Measurements from ENCODE around the gene PRDM7. TPM values are rescaled to one million over a fixed set of nuclear protein-coding genes. Genes with fewer than 3 reads are reported as not detected.

Gene PRDM7
- total and polyA plus RNA-seq, 3 donors from 2014 or later, result 1.8 to 10.2 (median 4.2) TPM

DNA sequence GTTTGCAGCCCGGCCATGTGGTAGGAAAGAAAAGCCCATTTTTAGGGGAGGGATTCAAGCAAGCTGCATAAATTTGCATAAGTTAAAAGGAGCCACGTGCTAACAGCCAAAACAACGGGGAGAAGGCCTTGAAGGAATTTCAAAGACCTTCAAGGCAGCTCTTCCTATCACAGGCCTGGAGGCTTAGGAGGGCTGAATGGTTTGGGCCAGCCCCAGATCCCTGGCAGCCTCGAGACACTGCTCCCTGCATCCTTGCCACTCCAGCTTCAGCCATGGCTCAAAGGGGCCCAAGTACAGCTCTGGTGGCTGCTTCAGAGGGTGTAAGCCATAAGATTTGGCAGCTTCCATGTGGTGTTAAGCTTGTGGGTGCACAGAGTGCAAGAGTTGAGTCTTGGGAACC lies 22.6 kb downstream of the PRDM7 start:
- Histone ChIP-seq H3K4me1 (no peaks in the 10 kb centered on the region), H3K9me3 (no peaks in the 10 kb centered on the region), H3K4me3 (no peak overlapping the region), H3K27ac (no peak overlapping the region), H3K27me3 (no peaks in the 10 kb centered on the region), H3K36me3 (ENCODE audit: low read depth, missing control alignments) (no peaks in the 10 kb centered on the region)
- TF ChIP-seq POLR2A (IDR thresholded peaks at IDR 0.05), result no peak
- TF ChIP-seq, protein P1, sequence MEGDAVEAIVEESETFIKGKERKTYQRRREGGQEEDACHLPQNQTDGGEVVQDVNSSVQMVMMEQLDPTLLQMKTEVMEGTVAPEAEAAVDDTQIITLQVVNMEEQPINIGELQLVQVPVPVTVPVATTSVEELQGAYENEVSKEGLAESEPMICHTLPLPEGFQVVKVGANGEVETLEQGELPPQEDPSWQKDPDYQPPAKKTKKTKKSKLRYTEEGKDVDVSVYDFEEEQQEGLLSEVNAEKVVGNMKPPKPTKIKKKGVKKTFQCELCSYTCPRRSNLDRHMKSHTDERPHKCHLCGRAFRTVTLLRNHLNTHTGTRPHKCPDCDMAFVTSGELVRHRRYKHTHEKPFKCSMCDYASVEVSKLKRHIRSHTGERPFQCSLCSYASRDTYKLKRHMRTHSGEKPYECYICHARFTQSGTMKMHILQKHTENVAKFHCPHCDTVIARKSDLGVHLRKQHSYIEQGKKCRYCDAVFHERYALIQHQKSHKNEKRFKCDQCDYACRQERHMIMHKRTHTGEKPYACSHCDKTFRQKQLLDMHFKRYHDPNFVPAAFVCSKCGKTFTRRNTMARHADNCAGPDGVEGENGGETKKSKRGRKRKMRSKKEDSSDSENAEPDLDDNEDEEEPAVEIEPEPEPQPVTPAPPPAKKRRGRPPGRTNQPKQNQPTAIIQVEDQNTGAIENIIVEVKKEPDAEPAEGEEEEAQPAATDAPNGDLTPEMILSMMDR (IDR thresholded peaks at IDR 0.05), result no peak
- DNase-seq, result no peak
- intact Hi-C loops (cut with DNase I; ENCODE audit: low total_unique reads), result no loop called here
- WGBS, 2 donors, result 66 to 67% methylated on average over 4 of the region's 4 CpGs

DNA sequence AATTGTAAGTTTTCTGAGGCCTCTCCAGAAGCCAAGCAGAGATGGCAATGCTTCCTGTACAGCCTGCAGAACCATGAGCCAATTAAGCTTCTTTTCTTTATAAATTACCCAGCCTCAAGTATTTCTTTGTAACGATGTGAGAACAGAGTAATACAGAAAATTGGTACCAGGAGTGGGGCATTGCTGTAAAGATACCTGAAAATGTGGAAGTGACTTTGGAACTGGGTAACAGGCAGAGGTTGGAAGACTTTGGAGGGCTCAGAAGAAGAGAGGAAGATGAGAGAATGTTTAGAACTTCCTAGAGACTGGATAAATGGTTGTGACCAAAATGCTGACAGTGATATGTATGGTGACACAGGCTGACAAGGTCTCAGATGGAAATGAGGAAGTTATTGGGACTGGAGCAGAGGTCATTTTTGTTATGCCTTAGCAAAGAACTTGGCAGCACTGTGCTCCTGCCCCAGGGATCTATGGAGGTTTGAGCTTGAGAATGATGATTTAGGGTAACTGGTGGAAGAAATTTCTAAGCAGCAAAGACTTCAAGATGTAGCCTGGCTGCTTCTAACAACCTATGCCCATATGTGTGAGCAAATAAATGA lies 23.1 kb downstream of the PRDM7 start:
- intact Hi-C loops (cut with DNase I; ENCODE audit: low total_unique reads), result no loop called here
- 67 to 89% methylated on average over 1 of the region's 1 CpG for WGBS, 2 donors
- TF ChIP-seq, protein P1 (IDR thresholded peaks at IDR 0.05), result no peak
- TF ChIP-seq POLR2A (IDR thresholded peaks at IDR 0.05), result no peak

DNA sequence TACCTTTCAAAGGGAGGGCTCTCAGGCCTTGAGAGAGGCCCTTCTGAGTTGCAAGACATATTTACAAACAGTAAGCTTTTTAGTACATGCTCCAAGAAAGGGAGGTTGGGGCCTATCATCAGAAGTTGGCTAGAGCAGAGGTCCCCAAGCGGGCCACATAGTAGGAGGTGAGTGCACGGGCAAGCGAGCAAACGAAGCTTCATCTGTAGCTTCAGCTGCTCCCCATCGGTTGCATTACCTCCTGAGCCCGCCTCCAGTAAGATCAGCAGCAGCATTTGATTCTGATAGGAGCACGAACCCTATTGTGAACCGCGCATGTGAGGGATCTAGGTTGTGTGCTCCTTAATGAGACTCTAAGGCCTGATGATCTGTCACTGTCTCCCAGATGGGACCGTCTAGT lies 26.2 kb downstream of the PRDM7 start:
- peaks cover 14% of the 10 kb centered on the region for H3K4me1 ChIP-seq
- no peak for DNase-seq
- 87 to 89% methylated on average over 10 of the region's 10 CpGs for WGBS, 2 donors
- H3K27me3 ChIP-seq, result no peaks in the 10 kb centered on the region
- no peak overlapping the region for H3K27ac ChIP-seq
- no peaks in the 10 kb centered on the region for H3K36me3 ChIP-seq (ENCODE audit: low read depth, missing control alignments)
- TF ChIP-seq, protein P1 (IDR thresholded peaks at IDR 0.05), result no peak
- TF ChIP-seq POLR2A (IDR thresholded peaks at IDR 0.05), result no peak
- H3K4me3 ChIP-seq, result no peak overlapping the region
- H3K9me3 ChIP-seq, result no peaks in the 10 kb centered on the region
- intact Hi-C loops (cut with DNase I; ENCODE audit: low total_unique reads), result no loop called here

More for the DNA sequence above, 23.1 kb downstream of the PRDM7 start:
- Histone ChIP-seq H3K9me3 (no peaks in the 10 kb centered on the region), H3K27ac (no peak overlapping the region), H3K4me3 (no peak overlapping the region), H3K36me3 (ENCODE audit: low read depth, missing control alignments) (no peaks in the 10 kb centered on the region), H3K4me1 (no peaks in the 10 kb centered on the region), H3K27me3 (no peaks in the 10 kb centered on the region)
- DNase-seq, result no peak

DNA sequence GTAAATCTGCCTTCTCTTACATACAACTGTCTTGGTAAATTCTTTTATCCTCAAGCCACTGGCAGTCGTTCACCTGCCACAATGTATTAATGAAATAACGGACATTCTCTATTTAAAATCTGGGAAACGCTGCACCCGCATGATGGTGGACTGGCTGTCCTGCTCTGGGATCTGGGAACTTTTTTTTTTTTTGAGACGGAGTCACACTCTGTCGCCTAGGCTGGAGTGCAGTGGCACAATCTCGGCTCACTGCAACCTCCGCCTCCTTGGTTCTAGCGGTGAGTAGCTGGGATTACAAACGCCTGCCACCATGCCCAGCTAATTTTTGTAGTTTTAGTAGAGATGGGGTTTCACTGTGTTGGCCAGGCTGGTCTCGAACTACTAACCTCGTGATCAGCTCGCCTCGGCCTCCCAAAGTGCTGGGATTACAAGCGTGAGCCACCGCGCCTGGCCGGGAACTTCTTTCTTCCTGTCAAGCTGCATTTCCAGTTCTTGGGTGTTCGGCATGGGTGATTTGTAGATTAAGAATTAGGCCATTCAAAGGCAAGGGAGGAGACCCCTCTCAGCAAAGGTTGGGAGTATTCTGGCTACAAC lies 28.3 kb downstream of the PRDM7 start:
- Histone ChIP-seq H3K4me1 (peaks cover 14% of the 10 kb centered on the region), H3K9me3 (no peaks in the 10 kb centered on the region), H3K27me3 (no peaks in the 10 kb centered on the region), H3K4me3 (peak overlapping the region in 1 of 2 donors; percentile 49), H3K27ac (peak overlapping the region; percentile 3 to 73), H3K36me3 (ENCODE audit: low read depth, missing control alignments) (no peaks in the 10 kb centered on the region)
- 71 to 74% methylated on average over 19 of the region's 19 CpGs for WGBS, 2 donors
- TF ChIP-seq, protein P1 (IDR thresholded peaks at IDR 0.05), result no peak
- no peak for TF ChIP-seq POLR2A (IDR thresholded peaks at IDR 0.05)
- intact Hi-C loops (cut with DNase I; ENCODE audit: low total_unique reads), result no loop called here
- no peak for DNase-seq

DNA sequence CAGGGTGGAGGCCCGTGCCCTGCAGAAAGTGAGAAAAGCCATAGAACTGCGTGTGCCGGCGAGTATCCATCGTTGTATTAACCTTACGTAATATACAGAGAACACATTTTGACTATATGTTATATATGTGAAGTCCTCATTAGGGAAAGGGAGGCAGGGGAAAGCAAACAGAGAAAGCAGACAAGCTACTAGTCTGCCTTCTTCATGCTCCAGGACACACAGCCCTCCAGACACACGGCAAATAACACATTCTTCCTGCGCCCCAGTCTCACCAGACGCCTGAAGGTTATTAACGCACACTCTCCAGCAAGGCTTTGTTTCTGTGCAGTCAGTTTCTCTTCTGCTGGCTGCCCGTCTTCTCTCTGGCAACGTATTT lies 28.8 kb downstream of the PRDM7 start:
- Histone ChIP-seq H3K4me3 (peak overlapping the region; percentile 18 to 49), H3K36me3 (ENCODE audit: low read depth, missing control alignments) (no peaks in the 10 kb centered on the region), H3K27ac (peak overlapping the region; percentile 3 to 73), H3K4me1 (peaks cover 14% of the 10 kb centered on the region), H3K27me3 (no peaks in the 10 kb centered on the region), H3K9me3 (no peaks in the 10 kb centered on the region)
- no peak for DNase-seq
- 22 to 31% methylated on average over 12 of the region's 12 CpGs for WGBS, 2 donors
- intact Hi-C loops (cut with DNase I; ENCODE audit: low total_unique reads), result no loop called here
- TF ChIP-seq, protein P1 (IDR thresholded peaks at IDR 0.05), result no peak
- no peak for TF ChIP-seq POLR2A (IDR thresholded peaks at IDR 0.05)

All from testis (tissue), 3 donors.